ENCODE measurements around the gene COL6A6. TPM values are rescaled to one million over a fixed set of nuclear protein-coding genes. Genes with fewer than 3 reads are reported as not detected.

Gene COL6A6
- total and polyA plus RNA-seq, 8 donors = 0.03 to 1.4 (median 0.07) TPM

- H3K9me3 ChIP-seq = no peaks in the 10 kb centered on the region
- no peaks in the 10 kb centered on the region for H3K4me1 ChIP-seq
- TF ChIP-seq, protein P1, sequence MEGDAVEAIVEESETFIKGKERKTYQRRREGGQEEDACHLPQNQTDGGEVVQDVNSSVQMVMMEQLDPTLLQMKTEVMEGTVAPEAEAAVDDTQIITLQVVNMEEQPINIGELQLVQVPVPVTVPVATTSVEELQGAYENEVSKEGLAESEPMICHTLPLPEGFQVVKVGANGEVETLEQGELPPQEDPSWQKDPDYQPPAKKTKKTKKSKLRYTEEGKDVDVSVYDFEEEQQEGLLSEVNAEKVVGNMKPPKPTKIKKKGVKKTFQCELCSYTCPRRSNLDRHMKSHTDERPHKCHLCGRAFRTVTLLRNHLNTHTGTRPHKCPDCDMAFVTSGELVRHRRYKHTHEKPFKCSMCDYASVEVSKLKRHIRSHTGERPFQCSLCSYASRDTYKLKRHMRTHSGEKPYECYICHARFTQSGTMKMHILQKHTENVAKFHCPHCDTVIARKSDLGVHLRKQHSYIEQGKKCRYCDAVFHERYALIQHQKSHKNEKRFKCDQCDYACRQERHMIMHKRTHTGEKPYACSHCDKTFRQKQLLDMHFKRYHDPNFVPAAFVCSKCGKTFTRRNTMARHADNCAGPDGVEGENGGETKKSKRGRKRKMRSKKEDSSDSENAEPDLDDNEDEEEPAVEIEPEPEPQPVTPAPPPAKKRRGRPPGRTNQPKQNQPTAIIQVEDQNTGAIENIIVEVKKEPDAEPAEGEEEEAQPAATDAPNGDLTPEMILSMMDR (IDR thresholded peaks at IDR 0.05) = no peak
- H3K27me3 ChIP-seq = no peaks in the 10 kb centered on the region
- intact Hi-C loops (cut with DNase I) = no loop called here
- H3K36me3 ChIP-seq = no peaks in the 10 kb centered on the region
- no peak for FAIRE-seq
- H3K4me3 ChIP-seq = no peak overlapping the region
- 59 to 64% methylated on average over 5 of the region's 5 CpGs for WGBS, 2 donors
- no peak for DNase-seq
- H3K27ac ChIP-seq = no peak overlapping the region
- ATAC-seq = no peak
These were observed 12.7 kb downstream of the COL6A6 start for GRCh38 chr3:130529486-130530215.

- 57 to 64% methylated on average over 2 of the region's 2 CpGs for WGBS, 2 donors
- no peaks in the 10 kb centered on the region for H3K9me3 ChIP-seq
- H3K4me1 ChIP-seq = no peaks in the 10 kb centered on the region
- no peaks in the 10 kb centered on the region for H3K36me3 ChIP-seq
- FAIRE-seq (no peak), ATAC-seq (no peak), DNase-seq (no peak)
- no peaks in the 10 kb centered on the region for H3K27me3 ChIP-seq
- no peak overlapping the region for H3K4me3 ChIP-seq
- no peak overlapping the region for H3K27ac ChIP-seq
- intact Hi-C loops (cut with DNase I) = no loop called here
- TF ChIP-seq, protein P1 (IDR thresholded peaks at IDR 0.05) = no peak
These were observed 16.3 kb downstream of the COL6A6 start for GRCh38 chr3:130533247-130533646.

DNA sequence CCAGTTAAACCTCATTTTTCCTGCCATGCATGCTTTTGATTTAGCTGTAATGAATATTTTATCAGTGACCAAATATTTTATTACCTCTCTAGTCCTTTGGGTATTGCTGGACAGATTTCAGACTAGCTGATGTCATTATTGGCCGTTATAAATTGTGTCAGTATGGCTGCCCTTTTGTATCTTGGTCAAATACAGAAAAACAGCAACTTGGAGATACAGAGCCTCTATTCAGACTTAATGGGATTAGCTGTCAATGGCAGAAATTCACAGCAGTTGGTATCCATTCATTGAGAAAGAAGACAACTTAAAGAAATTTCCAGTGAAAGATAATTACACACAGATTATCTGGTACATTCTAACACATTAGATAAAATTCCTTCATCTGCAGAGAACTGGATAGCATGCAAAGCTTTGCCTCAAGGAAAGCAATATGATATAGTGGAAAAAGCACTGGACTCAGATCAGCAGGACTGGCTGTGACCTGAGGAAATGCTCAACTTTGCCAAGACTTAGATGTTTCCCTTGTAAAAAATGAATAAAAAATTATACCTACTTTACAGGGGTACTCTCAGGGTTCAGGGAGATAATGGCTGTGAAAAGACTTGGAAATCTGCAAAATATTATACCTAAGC is 20.8 kb downstream of the COL6A6 start:
- H3K4me3 ChIP-seq = no peak overlapping the region
- no peak for DNase-seq
- H3K9me3 ChIP-seq = no peaks in the 10 kb centered on the region
- intact Hi-C loops (cut with DNase I) = no loop called here
- no peak for FAIRE-seq
- TF ChIP-seq, protein P1 (IDR thresholded peaks at IDR 0.05) = no peak
- 9 to 11% methylated on average over 1 of the region's 1 CpG for WGBS, 2 donors
- no peaks in the 10 kb centered on the region for H3K27me3 ChIP-seq
- no peak overlapping the region for H3K27ac ChIP-seq
- ATAC-seq = peak in 1 of 4 donors; percentile 13
- H3K4me1 ChIP-seq = no peaks in the 10 kb centered on the region
- H3K36me3 ChIP-seq = no peaks in the 10 kb centered on the region

DNA sequence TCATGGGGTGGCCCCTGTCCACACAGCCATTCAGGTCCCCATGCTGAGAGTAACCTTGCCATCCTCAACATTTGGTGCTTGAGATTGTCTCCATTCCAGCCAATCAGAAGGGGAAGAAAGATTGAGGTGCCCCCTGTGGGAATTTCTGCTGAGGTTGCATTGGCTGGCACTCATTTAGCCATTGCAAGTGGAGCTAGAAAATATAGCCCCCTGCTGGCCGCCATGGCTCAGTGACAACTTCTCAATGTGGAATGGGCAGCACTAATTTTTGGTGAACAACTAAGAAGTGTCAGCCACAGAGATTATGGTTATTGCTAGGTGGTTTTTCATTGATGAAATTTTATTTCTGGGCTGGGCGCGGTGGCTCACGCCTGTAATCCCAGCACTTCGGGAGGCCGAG is 22.0 kb downstream of the COL6A6 start:
- ATAC-seq = peak; percentile 63 to 82 (median 71)
- intact Hi-C loops (cut with DNase I) = no loop called here
- no peaks in the 10 kb centered on the region for H3K9me3 ChIP-seq
- FAIRE-seq = no peak
- 59 to 65% methylated on average over 6 of the region's 6 CpGs for WGBS, 2 donors
- H3K27me3 ChIP-seq = no peaks in the 10 kb centered on the region
- no peaks in the 10 kb centered on the region for H3K36me3 ChIP-seq
- no peak overlapping the region for H3K4me3 ChIP-seq
- DNase-seq = peak; percentile 14 to 69 (median 36)
- no peak overlapping the region for H3K27ac ChIP-seq
- TF ChIP-seq, protein P1 (IDR thresholded peaks at IDR 0.05) = peak; percentile 31 to 48 (median 36)
- no peaks in the 10 kb centered on the region for H3K4me1 ChIP-seq

DNA sequence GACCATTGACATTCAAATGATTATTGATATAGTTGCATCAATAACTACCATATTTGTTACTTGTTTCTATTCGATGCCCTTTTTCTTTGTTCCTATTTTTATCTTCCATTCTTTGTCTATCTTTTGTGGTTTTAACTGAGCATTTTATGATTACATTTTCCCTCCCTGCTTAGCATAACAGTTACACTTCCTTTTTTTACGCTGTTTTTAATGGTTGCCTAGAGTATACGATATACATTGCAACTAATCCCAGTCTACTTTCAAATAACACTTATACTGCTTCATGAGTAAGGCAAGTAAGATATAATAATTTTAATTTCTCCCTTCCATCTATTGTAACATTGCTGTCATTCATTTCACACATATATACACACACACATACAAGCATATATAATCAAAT is 26.3 kb downstream of the COL6A6 start:
- H3K27ac ChIP-seq = no peak overlapping the region
- FAIRE-seq (no peak), DNase-seq (no peak), ATAC-seq (no peak)
- H3K4me1 ChIP-seq = no peaks in the 10 kb centered on the region
- H3K27me3 ChIP-seq = no peaks in the 10 kb centered on the region
- H3K9me3 ChIP-seq = no peaks in the 10 kb centered on the region
- H3K4me3 ChIP-seq = no peak overlapping the region
- WGBS, 2 donors = 71 to 79% methylated on average over 3 of the region's 3 CpGs
- intact Hi-C loops (cut with DNase I) = no loop called here
- H3K36me3 ChIP-seq = no peaks in the 10 kb centered on the region
- TF ChIP-seq, protein P1 (IDR thresholded peaks at IDR 0.05) = no peak

Data from pancreas (tissue), 10 donors.